HG03520 (cell line): ENCODE results near the gene RANBP2.
"Not testable (repeated sequence)": the region's sequence is repeated elsewhere in the genome, so short reads cannot be mapped to it uniquely, and the experiment has no call there.

Experiments used
- ATAC-seq: cut with Tn5 transposase; IDR thresholded peaks from one replicate; pipeline ENCODE4 v1.9.1; 2021; ENCODE audit warnings: mild to moderate bottlenecking, moderate library complexity; ENCODE audit not compliant: unreplicated experiment

Gene RANBP2

GRCh38 chr2:108719149-108720044, at the start of gene RANBP2:
RANBP2 (plus strand) TSS chr2:108719482; CDS start chr2:108719607, 125 bp downstream.
- ATAC-seq = peak; percentile 97

GRCh38 chr2:108670282-108670681, 49.0 kb upstream of the RANBP2 start:
- not testable (repeated sequence) for ATAC-seq

- ATAC-seq = not testable (repeated sequence)
Observed at GRCh38 chr2:108672200-108672805, 47.0 kb upstream of the RANBP2 start.

GRCh38 chr2:108676522-108676921, 42.8 kb upstream of the RANBP2 start:
- not testable (repeated sequence) for ATAC-seq

- not testable (repeated sequence) for ATAC-seq
Observed at GRCh38 chr2:108677239-108677744, 42.0 kb upstream of the RANBP2 start.

- not testable (repeated sequence) for ATAC-seq
Observed at GRCh38 chr2:108678198-108678651, 41.1 kb upstream of the RANBP2 start.

GRCh38 chr2:108680805-108681204, 38.5 kb upstream of the RANBP2 start:
- not testable (repeated sequence) for ATAC-seq

GRCh38 chr2:108688818-108689756, 30.2 kb upstream of the RANBP2 start:
- not testable (repeated sequence) for ATAC-seq

- ATAC-seq = peak; percentile 65
Observed at GRCh38 chr2:108690001-108690400, 29.3 kb upstream of the RANBP2 start.

- no peak for ATAC-seq
Observed at GRCh38 chr2:108691447-108691846, 27.8 kb upstream of the RANBP2 start.

GRCh38 chr2:108701208-108701607, 18.1 kb upstream of the RANBP2 start:
- ATAC-seq = no peak

GRCh38 chr2:108701806-108702205, 17.5 kb upstream of the RANBP2 start:
- ATAC-seq = no peak

- ATAC-seq = no peak
Observed at GRCh38 chr2:108704871-108705270, 14.4 kb upstream of the RANBP2 start.

- ATAC-seq = no peak
Observed at GRCh38 chr2:108707300-108707699, 12.0 kb upstream of the RANBP2 start.

GRCh38 chr2:108716971-108717370, 2.3 kb upstream of the RANBP2 start:
- not testable (repeated sequence) for ATAC-seq

- not testable (repeated sequence) for ATAC-seq
Observed at GRCh38 chr2:108726048-108726447, 6.8 kb downstream of the RANBP2 start.

GRCh38 chr2:108734656-108735055, 15.4 kb downstream of the RANBP2 start:
- ATAC-seq = not testable (repeated sequence)

GRCh38 chr2:108757973-108758372, 38.7 kb downstream of the RANBP2 start:
- ATAC-seq = not testable (repeated sequence)

- ATAC-seq = not testable (repeated sequence)
Observed at GRCh38 chr2:108762618-108763017, 43.3 kb downstream of the RANBP2 start.

- not testable (repeated sequence) for ATAC-seq
Observed at GRCh38 chr2:108766671-108767070, 47.4 kb downstream of the RANBP2 start.
